GM23248 (cell line): Measurements from ENCODE around the gene ZNF438. TPM values are rescaled to one million over a fixed set of nuclear protein-coding genes. Genes with fewer than 3 reads are reported as not detected.

Experiments
- DNase-seq: peaks from one replicate; pipeline ENCODE4 v3.0.0-alpha.2; 2015
- H2AFZ ChIP-seq: fragments of 200-600 bp; sonication (generic); 2 replicates; pipeline ENCODE4 v1.6.1; 2016; ENCODE audit warnings: antibody characterized with exemption
- H3F3A ChIP-seq: fragments of 200-600 bp; sonication (generic); 2 replicates; pipeline ENCODE4 v1.6.1; 2016; ENCODE audit warnings: mild to moderate bottlenecking, antibody characterized with exemption, mixed run types; ENCODE audit not compliant: insufficient read depth
- H3K27ac ChIP-seq: fragments of 200-600 bp; sonication (generic); 2 replicates; pipeline ENCODE4 v1.5.1; 2016; ENCODE audit warnings: mild to moderate bottlenecking
- H3K27me3 ChIP-seq: fragments of 200-600 bp; sonication (generic); replicated peaks from 2 replicates; pipeline ENCODE4 v1.6.1; 2016; ENCODE audit warnings: mild to moderate bottlenecking; ENCODE audit not compliant: insufficient read depth
- H3K36me3 ChIP-seq: fragments of 200-600 bp; sonication (generic); 2 replicates; pipeline ENCODE4 v1.6.1; 2016; ENCODE audit warnings: low read depth, mild to moderate bottlenecking
- H3K4me1 ChIP-seq: fragments of 200-600 bp; sonication (generic); 2 replicates; pipeline ENCODE4 v1.6.1; 2016; ENCODE audit warnings: mild to moderate bottlenecking; ENCODE audit not compliant: insufficient read depth
- H3K4me2 ChIP-seq: fragments of 200-600 bp; sonication (generic); one replicate; pipeline ENCODE4 v1.6.1; 2016; ENCODE audit warnings: mild to moderate bottlenecking; ENCODE audit not compliant: unreplicated experiment
- H3K4me3 ChIP-seq: fragments of 200-600 bp; sonication (generic); 2 replicates; pipeline ENCODE4 v1.5.1; 2016; ENCODE audit warnings: mild to moderate bottlenecking
- H3K79me2 ChIP-seq: fragments of 200-600 bp; sonication (generic); 2 replicates; pipeline ENCODE4 v1.6.1; 2016; ENCODE audit warnings: mild to moderate bottlenecking; ENCODE audit not compliant: insufficient read depth
- H3K9ac ChIP-seq: fragments of 200-600 bp; sonication (generic); 2 replicates; pipeline ENCODE4 v1.6.1; 2016; ENCODE audit warnings: mild to moderate bottlenecking
- H3K9me2 ChIP-seq: fragments of 200-600 bp; sonication (generic); 2 replicates; pipeline ENCODE4 v1.6.1; 2016; ENCODE audit warnings: mixed run types, mild to moderate bottlenecking, moderate library complexity; ENCODE audit not compliant: insufficient read depth
- H3K9me3 ChIP-seq: fragments of 200-600 bp; sonication (generic); one replicate; pipeline ENCODE4 v1.6.1; 2017; ENCODE audit warnings: low read depth
- H4K20me1 ChIP-seq: fragments of 200-600 bp; sonication (generic); 2 replicates; pipeline ENCODE4 v1.6.0; 2016; ENCODE audit not compliant: insufficient read depth
- EZH2 ChIP-seq: fragments of 200-600 bp; sonication (generic); IDR thresholded peaks from 2 replicates; pipeline ENCODE4 v1.6.1; 2018; ENCODE audit warnings: antibody characterized with exemption, mild to moderate bottlenecking; ENCODE audit not compliant: insufficient read depth, poor library complexity, severe bottlenecking
- EZH2phosphoT487 ChIP-seq: fragments of 200-600 bp; sonication (generic); IDR thresholded peaks from 2 replicates; pipeline ENCODE4 v1.6.1; 2018; ENCODE audit warnings: antibody characterized with exemption, moderate library complexity, mild to moderate bottlenecking, low read depth; ENCODE audit not compliant: insufficient read depth
- WGBS, 2 experiments: methylation state at CpG; one replicate each; pipeline ENCODE4 v1.1.6; 2015 to 2017; ENCODE audit warnings: low lambda C conversion rate in 2 of 2, low coverage in 1 of 2; ENCODE audit errors: missing lambda C conversion rate in 2 of 2; 5-methylcytosine and 5-hydroxymethylcytosine counted together
- in situ Hi-C: fragments of 300-500 bp; cut with MboI; formaldehyde crosslinking; loops from 2 replicates; pipeline ENCODE4 v1.15.0; 2020
- polyA plus RNA-seq: library from polyadenylated mRNA; unstranded; fragments of >200 nt; fragmentation: Nextera tagmentation; extraction: Ambion mirVana; gene quantifications from 2 replicates; pipeline ENCODE4 v1.2.1, GENCODE V29; 2016
- total RNA-seq: library from RNA; depleted of rRNA; stranded (reverse); fragments of >200 nt; shearing (Covaris generic); gene quantifications from 2 replicates; pipeline ENCODE4 v1.2.3, GENCODE V29; 2014

Gene ZNF438
- total and polyA plus RNA-seq, 2 experiments from 2014 or later = 2.9 to 4.1 TPM

DNA sequence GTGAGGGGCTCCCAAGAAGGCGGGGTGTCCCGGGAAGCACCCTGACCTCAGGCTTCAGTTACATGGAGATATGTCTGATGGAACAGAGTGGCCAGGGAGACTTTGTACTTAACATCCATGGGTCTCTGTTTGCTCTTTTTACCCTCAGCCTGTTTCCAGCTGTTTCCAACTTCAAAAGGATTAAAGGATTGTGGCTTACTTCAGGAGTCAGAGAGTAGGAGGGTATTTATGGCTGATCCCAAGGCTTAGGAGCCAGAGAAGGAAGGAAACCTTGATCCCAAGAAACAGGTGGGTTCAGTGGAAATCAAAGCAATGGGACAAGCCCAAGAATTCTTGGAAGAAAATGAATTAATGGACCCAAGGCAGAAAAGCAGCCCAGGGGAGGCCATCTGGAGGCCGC lies 37.7 kb upstream of the ZNF438 start:
- Histone ChIP-seq H3K9me2 (no peaks in the 10 kb centered on the region), H3K36me3 (no peaks in the 10 kb centered on the region), H3K27me3 (no peaks in the 10 kb centered on the region), H3K4me3 (no peak overlapping the region), H3F3A (peaks cover 23% of the 10 kb centered on the region), H3K4me2 (no peak overlapping the region), H3K79me2 (no peaks in the 10 kb centered on the region), H4K20me1 (no peaks in the 10 kb centered on the region), H3K9me3 (no peaks in the 10 kb centered on the region), H3K27ac (no peak overlapping the region), H2AFZ (no peak overlapping the region), H3K4me1 (peaks cover 34% of the 10 kb centered on the region), H3K9ac (no peak overlapping the region)
- in situ Hi-C loops = no loop called here
- DNase-seq = no peak
- WGBS, 2 experiments = 72 to 77% methylated on average over 3 of the region's 3 CpGs
- TF ChIP-seq EZH2 (no peak), EZH2phosphoT487 (no peak)

DNA sequence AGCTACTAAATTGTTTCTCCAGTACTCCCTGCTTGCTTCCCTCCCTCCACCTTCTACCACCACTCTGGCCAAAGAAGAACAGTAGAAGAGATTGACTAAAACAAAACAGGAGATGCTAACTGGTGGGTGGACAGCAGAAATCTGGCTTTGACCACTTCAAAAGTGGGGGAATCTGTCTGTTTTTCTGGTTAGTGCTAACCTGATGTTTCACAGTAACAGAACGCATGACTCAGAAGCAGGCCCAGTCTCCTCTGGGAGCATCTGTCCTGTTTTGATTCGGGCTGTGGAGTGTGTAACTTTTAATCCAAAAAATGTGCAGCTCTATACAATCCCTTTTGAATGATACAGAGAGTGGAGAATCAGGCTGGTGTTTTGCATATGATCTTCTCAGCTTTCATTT lies 32.7 kb upstream of the ZNF438 start:
- in situ Hi-C loops = no loop called here
- H3K9ac ChIP-seq = 0 out of 2 replicates have a peak overlapping the region, but pooled peaks have one; percentile 21
- peaks cover 32% of the 10 kb centered on the region for H3K4me1 ChIP-seq

DNA sequence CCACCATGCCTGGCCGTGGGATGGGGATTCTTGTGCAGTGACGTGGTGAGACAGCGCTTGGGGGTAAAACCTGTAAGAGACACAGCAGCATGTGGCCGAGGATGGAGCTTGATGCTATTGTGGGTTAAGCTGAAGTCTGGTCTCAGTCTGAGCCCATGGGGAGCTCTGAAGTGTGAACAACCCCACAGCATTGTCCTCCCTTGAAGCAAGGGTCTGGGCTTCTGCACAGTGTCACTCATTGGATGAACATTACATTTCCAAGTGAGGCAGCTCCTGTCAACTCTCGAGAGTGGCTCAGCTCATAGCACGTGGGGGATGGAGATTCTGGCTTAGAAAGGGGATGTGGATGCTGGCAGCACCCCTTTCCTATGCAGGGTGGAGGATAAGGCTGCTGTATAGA lies 32.2 kb upstream of the ZNF438 start:
- H3K9me2 ChIP-seq = no peaks in the 10 kb centered on the region
- no peaks in the 10 kb centered on the region for H3K36me3 ChIP-seq
- DNase-seq = peak; percentile 15
- H3K79me2 ChIP-seq = no peaks in the 10 kb centered on the region
- H3K27me3 ChIP-seq = no peaks in the 10 kb centered on the region
- no peaks in the 10 kb centered on the region for H4K20me1 ChIP-seq
- 39 to 53% methylated on average over 6 of the region's 6 CpGs for WGBS, 2 experiments
- H3K4me3 ChIP-seq = no peak overlapping the region
- in situ Hi-C loops = no loop called here
- peak overlapping the region; percentile 23; the same call in 1 of the 2 replicates for H2AFZ ChIP-seq
- no peaks in the 10 kb centered on the region for H3K9me3 ChIP-seq
- 0 out of 2 replicates have a peak overlapping the region, but pooled peaks have one; percentile 2 for H3K9ac ChIP-seq
- peak overlapping the region; percentile 46 for H3K27ac ChIP-seq
- TF ChIP-seq EZH2 (no peak), EZH2phosphoT487 (no peak)
- peaks cover 35% of the 10 kb centered on the region for H3F3A ChIP-seq
- peak overlapping the region; percentile 47 for H3K4me2 ChIP-seq
- peaks cover 37% of the 10 kb centered on the region for H3K4me1 ChIP-seq

More for the DNA sequence above, 32.7 kb upstream of the ZNF438 start:
- peak overlapping the region; percentile 23; the same call in 1 of the 2 replicates for H2AFZ ChIP-seq
- no peaks in the 10 kb centered on the region for H3K79me2 ChIP-seq
- no peaks in the 10 kb centered on the region for H3K27me3 ChIP-seq
- peak overlapping the region; percentile 46 for H3K27ac ChIP-seq
- no peaks in the 10 kb centered on the region for H4K20me1 ChIP-seq
- no peak for TF ChIP-seq EZH2
- no peak for TF ChIP-seq EZH2phosphoT487
- peak overlapping the region; percentile 47 for H3K4me2 ChIP-seq
- peak; percentile 90 for DNase-seq
- no peaks in the 10 kb centered on the region for H3K9me2 ChIP-seq
- 0 out of 2 replicates have a peak overlapping the region, but pooled peaks have one; percentile 12 for H3K4me3 ChIP-seq
- H3K9me3 ChIP-seq = no peaks in the 10 kb centered on the region
- H3K36me3 ChIP-seq = no peaks in the 10 kb centered on the region
- peaks cover 30% of the 10 kb centered on the region for H3F3A ChIP-seq
- WGBS, 2 experiments = 0% methylated on average over 2 of the region's 2 CpGs

DNA sequence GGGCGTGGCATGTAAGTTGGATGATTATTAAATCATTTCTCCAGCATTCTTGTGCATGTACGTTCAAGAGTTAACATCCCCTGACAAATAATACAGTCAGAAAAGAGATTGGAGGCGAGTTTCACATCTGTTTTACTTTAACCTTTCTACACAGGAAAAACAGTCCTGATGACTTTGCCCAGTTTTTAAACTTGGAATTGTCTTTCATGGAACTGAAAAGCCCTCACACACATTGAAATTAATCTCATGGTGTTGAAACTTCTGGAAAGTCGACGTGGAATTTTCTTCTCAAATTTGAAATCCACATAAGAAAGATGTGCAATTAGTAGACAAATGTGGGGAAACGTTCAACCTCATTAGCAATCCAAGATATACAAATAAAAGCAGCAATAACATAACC lies 31.2 kb upstream of the ZNF438 start:
- Histone ChIP-seq H3F3A (peaks cover 39% of the 10 kb centered on the region), H2AFZ (peak overlapping the region; percentile 51), H3K4me1 (peaks cover 42% of the 10 kb centered on the region), H3K27me3 (no peaks in the 10 kb centered on the region), H3K79me2 (no peaks in the 10 kb centered on the region), H3K4me2 (peak overlapping the region; percentile 47), H3K9me3 (no peaks in the 10 kb centered on the region), H4K20me1 (no peaks in the 10 kb centered on the region), H3K36me3 (no peaks in the 10 kb centered on the region), H3K9me2 (no peaks in the 10 kb centered on the region), H3K9ac (0 out of 2 replicates have a peak overlapping the region, but pooled peaks have one; percentile 5), H3K4me3 (no peak overlapping the region), H3K27ac (peak overlapping the region; percentile 47)
- WGBS, 2 experiments = 2 to 7% methylated on average over 6 of the region's 6 CpGs
- TF ChIP-seq EZH2phosphoT487 = no peak
- no peak for TF ChIP-seq EZH2
- in situ Hi-C loops = no loop called here
- DNase-seq = peak; percentile 55
